Activated CD8-positive, alpha-beta T cell treated with anti-CD3 and anti-CD28 coated beads, Interleukin-2, amount 10 ng/mL, durations not matched to agents 7 days and 5 days (primary cell): ENCODE data around the gene SGMS1. TPM values are rescaled to one million over a fixed set of nuclear protein-coding genes. Genes with fewer than 3 reads are reported as not detected.
"Not testable (repeated sequence)": the region's sequence is repeated elsewhere in the genome, so short reads cannot be mapped to it uniquely, and the experiment has no call there.

ENCODE experiments used
- ATAC-seq: fragments of 150-1000 bp; cut with Tn5 transposase; one replicate; pipeline ENCODE4 v1.10.0; 2021; ENCODE audit warnings: moderate library complexity
- CTCF ChIA-PET: fragments of 350-600 bp; sonication (Branson Sonifier 250); formaldehyde crosslinking; loops from one replicate; lab custom pipeline; 2021; ENCODE audit warnings: antibody characterized with exemption; lab: Charles Lee
- POLR2A ChIA-PET: fragments of 350-600 bp; sonication (Branson Sonifier 250); formaldehyde crosslinking; loops from one replicate; lab custom pipeline; 2021; ENCODE audit warnings: antibody characterized with exemption; lab: Charles Lee
- DNase-seq: peaks from one replicate; pipeline ENCODE4 v3.0.0-alpha.2; 2020
- H3K27ac Mint-ChIP-seq: one replicate; pipeline ENCODE4 v1.8.0; 2021; ENCODE audit warnings: mild to moderate bottlenecking, mixed read lengths
- H3K27me3 Mint-ChIP-seq: one replicate; pipeline ENCODE4 v1.8.0; 2021; ENCODE audit warnings: low read depth, mixed read lengths
- H3K36me3 Mint-ChIP-seq: one replicate; pipeline ENCODE4 v1.8.0; 2021; ENCODE audit warnings: low read depth, mixed read lengths
- H3K4me1 Mint-ChIP-seq: one replicate; pipeline ENCODE4 v1.8.0; 2021; ENCODE audit warnings: low read depth, mixed read lengths
- H3K4me3 Mint-ChIP-seq: one replicate; pipeline ENCODE4 v1.8.0; 2021; ENCODE audit warnings: mild to moderate bottlenecking, mixed read lengths
- H3K9me3 Mint-ChIP-seq: one replicate; pipeline ENCODE4 v1.8.0; 2022; ENCODE audit warnings: mixed read lengths; ENCODE audit not compliant: insufficient read depth
- total RNA-seq, 2 experiments: library from RNA; stranded (reverse); gene quantifications; one replicate each; pipeline ENCODE4 v1.2.3, GENCODE V29; 2021

The SGMS1 gene
- total RNA-seq, 2 experiments from 2014 or later, result 14.2 to 16.4 TPM

DNA sequence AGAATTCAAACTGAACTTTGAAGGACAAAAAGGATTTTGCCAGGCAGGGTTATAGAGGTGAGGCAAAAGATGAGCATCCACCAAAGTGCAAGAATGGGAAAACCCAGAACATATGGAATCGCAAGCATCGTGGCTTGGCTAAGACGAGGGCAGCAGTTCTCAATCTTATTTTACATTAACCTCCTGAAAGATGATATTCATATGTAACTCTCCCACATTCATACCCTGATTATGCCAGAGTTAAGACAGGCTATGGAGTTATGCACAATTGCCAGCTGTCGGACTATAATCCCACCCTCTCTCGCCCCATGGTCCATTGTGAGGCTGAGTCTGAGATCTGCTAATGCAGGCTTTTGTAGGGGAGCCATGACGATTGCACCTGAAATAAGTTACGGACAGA is 351.2 kb downstream of the SGMS1 start:
- Mint-ChIP-seq H3K36me3 (no peaks in the 10 kb centered on the region), H3K4me3 (no peak overlapping the region), H3K27ac (no peak overlapping the region), H3K4me1 (no peaks in the 10 kb centered on the region), H3K9me3 (no peaks in the 10 kb centered on the region), H3K27me3 (peaks cover 35% of the 10 kb centered on the region)
- ATAC-seq (no peak), DNase-seq (no peak)
- ChIA-PET CTCF (interaction anchor here (1.4 kb wide), 1 partner anchor 678 kb away, joined by 3 read pairs; no protein-coding TSS in a partner anchor), POLR2A (no interaction called here)

DNA sequence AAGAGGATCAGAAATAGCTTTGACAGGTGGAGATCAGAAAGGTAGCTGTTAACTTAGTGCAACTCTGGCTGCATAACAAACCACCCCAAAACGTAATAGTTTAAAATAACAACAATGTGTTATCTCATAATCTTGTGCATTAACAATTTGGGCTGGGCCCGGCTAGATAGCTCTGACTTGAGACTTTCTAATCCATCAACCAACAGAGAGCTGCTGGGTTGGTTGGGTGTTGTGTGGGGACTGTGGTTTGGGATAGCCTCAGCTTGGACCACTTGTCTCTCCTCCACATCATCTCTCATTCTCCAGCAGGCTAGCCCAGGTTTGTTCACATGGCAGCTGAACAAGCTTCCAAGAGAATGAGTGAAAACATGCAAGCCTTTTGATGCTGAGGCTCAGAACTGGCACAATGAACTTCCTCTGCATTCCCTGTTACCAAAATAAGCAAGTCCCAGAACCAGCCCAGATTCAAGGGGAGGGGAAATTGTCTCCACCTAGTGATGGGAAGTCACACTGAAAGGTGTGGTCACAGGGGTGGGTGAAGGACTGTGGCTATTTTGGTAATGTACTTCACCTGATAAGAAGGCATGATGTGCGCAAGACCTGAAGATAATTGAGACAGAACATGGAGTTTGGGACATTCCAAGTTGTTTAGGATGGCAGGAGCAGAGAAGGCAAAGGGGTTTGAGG is 352.0 kb downstream of the SGMS1 start:
- Mint-ChIP-seq H3K36me3 (no peaks in the 10 kb centered on the region), H3K27me3 (peaks cover 33% of the 10 kb centered on the region), H3K4me1 (no peaks in the 10 kb centered on the region), H3K4me3 (no peak overlapping the region), H3K27ac (no peak overlapping the region), H3K9me3 (no peaks in the 10 kb centered on the region)
- ChIA-PET CTCF (interaction anchor here (0.8 kb wide), 1 partner anchor 11 kb away, joined by 3 read pairs; no protein-coding TSS in a partner anchor), POLR2A (no interaction called here)
- ATAC-seq (no peak), DNase-seq (no peak)

DNA sequence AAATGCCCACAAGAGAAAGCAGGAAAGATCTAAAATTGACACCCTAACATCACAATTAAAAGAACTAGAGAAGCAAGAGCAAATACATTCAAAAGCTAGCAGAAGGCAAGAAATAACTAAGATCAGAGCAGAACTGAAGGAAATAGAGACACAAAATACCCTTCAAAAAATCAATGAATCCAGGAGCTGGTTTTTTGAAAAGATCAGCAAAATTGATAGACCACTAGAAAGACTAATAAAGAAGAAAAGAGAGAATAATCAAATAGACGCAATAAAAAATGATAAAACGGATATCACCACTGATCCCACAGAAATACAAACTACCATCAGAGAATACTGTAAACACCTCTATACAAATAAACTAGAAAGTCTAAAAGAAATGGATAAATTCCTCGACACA is 355.9 kb downstream of the SGMS1 start:
- H3K9me3 Mint-ChIP-seq, H3K36me3 Mint-ChIP-seq, H3K27ac Mint-ChIP-seq, H3K4me3 Mint-ChIP-seq, CTCF ChIA-PET, H3K4me1 Mint-ChIP-seq, POLR2A ChIA-PET, ATAC-seq, DNase-seq: not testable (repeated sequence)
- peaks cover 36% of the 10 kb centered on the region for H3K27me3 Mint-ChIP-seq

DNA sequence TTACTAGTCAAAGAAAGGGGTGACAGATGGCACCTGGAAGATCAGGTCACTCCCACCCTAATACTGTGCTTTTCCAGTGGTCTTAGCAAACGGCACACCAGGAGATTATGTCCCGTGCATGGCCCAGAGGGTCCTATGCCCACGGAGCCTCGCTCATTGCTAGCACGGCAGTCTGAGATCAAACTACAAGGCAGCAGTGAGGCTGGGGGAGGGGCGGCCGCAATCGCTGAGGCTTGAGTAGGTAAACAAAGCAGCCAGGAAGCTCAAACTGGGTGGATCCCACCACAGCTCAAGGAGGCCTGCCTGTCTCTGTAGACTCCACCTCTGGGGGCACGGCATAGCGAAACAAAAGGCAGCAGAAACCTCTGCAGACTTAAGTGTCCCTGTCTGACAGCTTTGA is 361.1 kb downstream of the SGMS1 start:
- POLR2A ChIA-PET, DNase-seq, ATAC-seq, H3K4me3 Mint-ChIP-seq, H3K27ac Mint-ChIP-seq, H3K36me3 Mint-ChIP-seq, H3K9me3 Mint-ChIP-seq, CTCF ChIA-PET: not testable (repeated sequence)
- Mint-ChIP-seq H3K27me3 (peaks cover 32% of the 10 kb centered on the region), H3K4me1 (peaks cover 25% of the 10 kb centered on the region)

DNA sequence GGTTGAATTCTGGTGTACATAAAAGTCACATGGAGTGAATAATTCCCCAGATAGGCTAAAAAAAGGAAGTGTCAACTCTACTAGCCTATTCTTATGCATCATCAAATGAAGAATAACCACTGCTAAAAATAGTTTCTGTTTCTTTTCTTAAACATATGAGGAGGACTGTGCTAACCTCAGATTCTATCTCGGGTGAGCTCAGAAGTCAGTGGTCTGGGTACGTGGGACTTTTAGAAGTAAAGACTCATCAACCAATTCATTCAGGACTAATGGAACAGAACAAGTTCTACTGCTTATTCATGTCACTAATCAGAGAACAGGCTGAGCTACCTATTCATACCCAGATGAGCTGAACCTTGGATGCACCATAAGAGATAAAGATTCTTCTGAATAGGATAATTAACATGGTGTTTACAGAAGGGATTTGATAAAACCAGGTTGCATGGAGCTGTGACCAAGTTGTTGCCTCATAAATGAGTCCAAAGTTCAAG is 362.9 kb downstream of the SGMS1 start:
- Mint-ChIP-seq H3K4me1 (peaks cover 25% of the 10 kb centered on the region), H3K36me3 (no peaks in the 10 kb centered on the region), H3K4me3 (no peak overlapping the region), H3K27ac (no peak overlapping the region), H3K27me3 (peaks cover 30% of the 10 kb centered on the region), H3K9me3 (no peaks in the 10 kb centered on the region)
- CTCF ChIA-PET, result interaction anchor here (1.2 to 3.4 kb wide), 2 partner anchors 10 to 15 kb away, joined by 3 to 15 read pairs; no protein-coding TSS in a partner anchor
- DNase-seq, result peak; percentile 53
- ATAC-seq, result peak; percentile 91
- POLR2A ChIA-PET, result no interaction called here

Other genes with a start within 250 kb of the SGMS1 start
- 1 to 10 TPM; 1.5 to 3.3 TPM for gene ASAH2B, start 116.0 kb upstream of the SGMS1 start, total RNA-seq